Thoracic aorta (tissue), 2 donors: ENCODE measurements around the gene SPPL3. TPM values are rescaled to one million over a fixed set of nuclear protein-coding genes. Genes with fewer than 3 reads are reported as not detected.

Experiments
- ATAC-seq: fragments of 150-250 bp; one replicate; pipeline ENCODE4 v1.8.0; 2017; ENCODE audit warnings: low read depth; ENCODE audit not compliant: insufficient number of reproducible peaks, low FRiP score
- DNase-seq: peaks from one replicate; pipeline ENCODE4 v3.0.0-alpha.2; 2020; ENCODE audit warnings: low spot score
- H3K27ac ChIP-seq, 2 donors: fragments of 200-600 bp; sonication (generic); 1 replicate in 1 of 2; 2 replicates in 1 of 2; pipeline ENCODE4 v1.5.1; 2016; ENCODE audit warnings: mild to moderate bottlenecking in 2 of 2, moderate library complexity in 2 of 2
- H3K27me3 ChIP-seq: fragments of 200-600 bp; sonication (generic); replicated peaks from 2 replicates; pipeline ENCODE4 v1.6.0; 2016; ENCODE audit warnings: mild to moderate bottlenecking; ENCODE audit not compliant: insufficient read depth
- H3K36me3 ChIP-seq: fragments of 200-600 bp; sonication (generic); one replicate; pipeline ENCODE4 v1.5.1; 2016
- H3K4me1 ChIP-seq, 2 donors: fragments of 200-600 bp; sonication (generic); 1 replicate in 1 of 2; 2 replicates in 1 of 2; pipeline versions ENCODE4 v1.5.1 to v1.6.0; 2016; ENCODE audit warnings: low read depth in 2 of 2, mild to moderate bottlenecking in 1 of 2; ENCODE audit not compliant: control insufficient read depth in 1 of 2
- H3K4me3 ChIP-seq: fragments of 200-600 bp; sonication (generic); 2 replicates; pipeline ENCODE4 v1.5.1; 2016; ENCODE audit warnings: mild to moderate bottlenecking
- H3K9me3 ChIP-seq: fragments of 200-600 bp; sonication (generic); 2 replicates; pipeline ENCODE4 v1.5.1; 2016
- CTCF ChIP-seq: fragments of 200-600 bp; sonication (generic); IDR thresholded peaks from one replicate; pipeline ENCODE4 v1.5.1; 2019; ENCODE audit warnings: antibody characterized with exemption
- total RNA-seq, 2 donors: library from RNA; depleted of rRNA; stranded (reverse); fragments of >200 nt; gene quantifications; one replicate each; pipeline versions ENCODE4 v1.1.0 to v1.2.3, GENCODE V29; 2016

SPPL3 gene
- total RNA-seq, 2 donors from 2014 or later, result 23.7 to 24.8 TPM

GRCh38 chr12:120938496-120938895, 34.3 kb upstream of the SPPL3 start:
- Histone ChIP-seq H3K27me3 (no peaks in the 10 kb centered on the region), H3K4me3 (no peak overlapping the region), H3K36me3 (no peaks in the 10 kb centered on the region), H3K4me1 (no peaks in the 10 kb centered on the region), H3K27ac (no peak overlapping the region), H3K9me3 (no peaks in the 10 kb centered on the region)
- ATAC-seq, result no peak
- DNase-seq, result no peak
- no peak for TF ChIP-seq CTCF

- Histone ChIP-seq H3K9me3 (no peaks in the 10 kb centered on the region), H3K27me3 (no peaks in the 10 kb centered on the region), H3K36me3 (no peaks in the 10 kb centered on the region), H3K27ac (no peak overlapping the region), H3K4me3 (no peak overlapping the region), H3K4me1 (no peaks in the 10 kb centered on the region)
- DNase-seq (no peak), ATAC-seq (no peak)
- TF ChIP-seq CTCF, result no peak
Measured at GRCh38 chr12:120936197-120936596, 32.0 kb upstream of the SPPL3 start.

- no peak for DNase-seq
- H3K36me3 ChIP-seq, result no peaks in the 10 kb centered on the region
- no peak for TF ChIP-seq CTCF
- no peaks in the 10 kb centered on the region for H3K9me3 ChIP-seq
- no peak overlapping the region for H3K27ac ChIP-seq
- H3K27me3 ChIP-seq, result no peaks in the 10 kb centered on the region
- no peak overlapping the region for H3K4me3 ChIP-seq
- no peak for ATAC-seq
- no peaks in the 10 kb centered on the region for H3K4me1 ChIP-seq
Measured at GRCh38 chr12:120933786-120934185, 29.6 kb upstream of the SPPL3 start.

GRCh38 chr12:120932956-120933526, 28.9 kb upstream of the SPPL3 start:
- no peaks in the 10 kb centered on the region for H3K27me3 ChIP-seq
- ATAC-seq (no peak), DNase-seq (no peak)
- H3K36me3 ChIP-seq, result no peaks in the 10 kb centered on the region
- no peaks in the 10 kb centered on the region for H3K9me3 ChIP-seq
- no peak overlapping the region for H3K27ac ChIP-seq
- H3K4me3 ChIP-seq, result no peak overlapping the region
- no peaks in the 10 kb centered on the region for H3K4me1 ChIP-seq
- TF ChIP-seq CTCF, result no peak

GRCh38 chr12:120932058-120932457, 27.9 kb upstream of the SPPL3 start:
- ATAC-seq, result no peak
- Histone ChIP-seq H3K27ac (no peak overlapping the region), H3K4me1 (no peaks in the 10 kb centered on the region), H3K4me3 (no peak overlapping the region), H3K27me3 (no peaks in the 10 kb centered on the region), H3K36me3 (no peaks in the 10 kb centered on the region), H3K9me3 (no peaks in the 10 kb centered on the region)
- no peak for TF ChIP-seq CTCF
- DNase-seq, result no peak
